Suprapubic skin (tissue), 3 donors: ENCODE data around the gene PRCD.
A peak's percentile ranks its signal among the peaks of the same experiment; 100 is the strongest.

ENCODE experiments used
- POLR2A ChIP-seq, 2 donors: fragments of 450-650 bp; IDR thresholded peaks; one replicate each; pipeline ENCODE4 v1.6.1; 2017; ENCODE audit warnings: antibody characterized with exemption in 2 of 2, mild to moderate bottlenecking in 2 of 2, moderate library complexity in 2 of 2
- TF ChIP-seq, protein P1 (sequence below), 2 donors: fragments of 200-600 bp in 1 of 2; fragments of 450-650 bp in 1 of 2; sonication (generic) in 1 of 2; IDR thresholded peaks; one replicate each; pipeline ENCODE4 v1.5.1; 2016 to 2019; ENCODE audit warnings: antibody characterized with exemption in 2 of 2, mild to moderate bottlenecking in 1 of 2, moderate library complexity in 1 of 2

DNA sequence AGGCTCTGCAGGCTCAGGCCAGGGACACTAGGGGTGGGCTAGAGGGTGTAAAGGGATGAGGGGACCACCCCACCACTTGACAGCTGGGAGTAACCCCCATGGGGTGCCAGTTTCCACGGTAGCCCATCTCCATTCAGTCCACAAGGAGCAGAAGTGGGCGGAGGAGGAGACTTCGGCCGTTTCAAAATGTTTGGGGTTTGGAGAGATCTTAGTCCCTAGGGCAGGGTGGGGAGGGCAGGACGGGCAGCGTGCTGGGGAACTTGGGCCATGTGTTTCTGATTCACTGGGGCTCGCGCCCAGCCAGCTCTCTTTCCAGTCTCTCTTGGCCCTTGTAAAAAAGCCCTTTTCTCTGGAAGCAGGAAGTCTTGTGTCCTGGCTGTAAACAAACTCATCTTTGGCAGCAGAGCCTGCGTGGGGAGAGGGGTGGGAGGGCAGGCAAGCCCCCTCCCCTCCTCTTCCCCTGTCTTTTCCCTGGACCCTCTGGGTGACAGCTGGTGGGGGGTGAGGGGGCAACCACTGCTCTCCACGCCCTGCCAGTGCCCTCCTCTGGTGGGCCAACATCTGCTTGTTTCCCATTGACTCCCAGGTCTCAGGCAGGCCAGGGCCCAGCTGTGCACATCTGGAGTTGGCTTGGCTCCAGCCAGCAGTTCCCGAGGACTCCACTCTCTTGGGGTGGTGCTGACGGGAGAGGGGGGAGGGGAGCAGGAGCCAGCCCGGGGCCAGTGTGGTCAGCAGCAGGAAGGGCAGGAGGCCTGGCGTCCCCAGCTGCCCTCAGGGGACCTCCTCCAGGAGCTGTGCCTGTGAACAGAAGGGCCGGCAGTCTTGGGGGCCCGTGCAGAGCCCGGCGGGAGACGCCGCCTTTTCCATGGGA is 10.4 kb upstream of the PRCD start:
- TF ChIP-seq, protein P1, sequence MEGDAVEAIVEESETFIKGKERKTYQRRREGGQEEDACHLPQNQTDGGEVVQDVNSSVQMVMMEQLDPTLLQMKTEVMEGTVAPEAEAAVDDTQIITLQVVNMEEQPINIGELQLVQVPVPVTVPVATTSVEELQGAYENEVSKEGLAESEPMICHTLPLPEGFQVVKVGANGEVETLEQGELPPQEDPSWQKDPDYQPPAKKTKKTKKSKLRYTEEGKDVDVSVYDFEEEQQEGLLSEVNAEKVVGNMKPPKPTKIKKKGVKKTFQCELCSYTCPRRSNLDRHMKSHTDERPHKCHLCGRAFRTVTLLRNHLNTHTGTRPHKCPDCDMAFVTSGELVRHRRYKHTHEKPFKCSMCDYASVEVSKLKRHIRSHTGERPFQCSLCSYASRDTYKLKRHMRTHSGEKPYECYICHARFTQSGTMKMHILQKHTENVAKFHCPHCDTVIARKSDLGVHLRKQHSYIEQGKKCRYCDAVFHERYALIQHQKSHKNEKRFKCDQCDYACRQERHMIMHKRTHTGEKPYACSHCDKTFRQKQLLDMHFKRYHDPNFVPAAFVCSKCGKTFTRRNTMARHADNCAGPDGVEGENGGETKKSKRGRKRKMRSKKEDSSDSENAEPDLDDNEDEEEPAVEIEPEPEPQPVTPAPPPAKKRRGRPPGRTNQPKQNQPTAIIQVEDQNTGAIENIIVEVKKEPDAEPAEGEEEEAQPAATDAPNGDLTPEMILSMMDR (IDR thresholded peaks at IDR 0.05), result peak in 1 of 2 donors; percentile 8
- no peak for TF ChIP-seq POLR2A (IDR thresholded peaks at IDR 0.05)
